SK-N-SH (cell line): ENCODE results near the gene RNLS. TPM values are rescaled to one million over a fixed set of nuclear protein-coding genes. Genes with fewer than 3 reads are reported as not detected.

Experiments used
- CTCF ChIA-PET: fragments of 300-600, 350-600 bp; formaldehyde crosslinking; extraction: SDS; loops from one replicate; lab custom pipeline; 2021; lab: Yijun Ruan, JAX
- POLR2A ChIA-PET: fragments of 350-600 bp; sonication (Branson Sonifier 250); formaldehyde crosslinking; extraction: SDS; loops from one replicate; lab custom pipeline; 2020; ENCODE audit warnings: antibody characterized with exemption, inconsistent platforms; lab: Yijun Ruan, JAX
- DNase-seq: peaks from one replicate; pipeline ENCODE4 v3.0.0; 2012
- H2AFZ ChIP-seq: fragments of 200-600 bp; sonication (generic); 2 replicates; pipeline ENCODE4 v1.8.1; 2016; ENCODE audit warnings: antibody characterized with exemption, mild to moderate bottlenecking, low read depth
- H3F3A ChIP-seq: fragments of 200-600 bp; sonication (generic); replicated peaks from 2 replicates; pipeline ENCODE3; 2016; ENCODE audit warnings: antibody characterized with exemption, mild to moderate bottlenecking; ENCODE audit not compliant: insufficient read depth
- H3K27ac ChIP-seq, 2 experiments: fragments of 200-500 bp in 1 of 2; fragments of 200-600 bp in 1 of 2; sonication (Bioruptor generic) in 1 of 2; sonication (generic), shearing (Covaris generic) in 1 of 2; 2 replicates each; pipeline versions ENCODE4 v1.5.1 to v1.6.1; 2014 to 2016; ENCODE audit warnings: low read depth in 2 of 2, inconsistent platforms in 1 of 2, low read length in 1 of 2, mild to moderate bottlenecking in 1 of 2, mixed read lengths in 1 of 2
- H3K27me3 ChIP-seq: fragments of 200-600 bp; sonication (generic), shearing (Covaris generic); 2 replicates; pipeline ENCODE4 v1.6.1; 2016; ENCODE audit warnings: mixed run types; ENCODE audit not compliant: insufficient read depth
- H3K36me3 ChIP-seq, 2 experiments: fragments of 200-500 bp in 1 of 2; fragments of 200-600 bp in 1 of 2; sonication (Bioruptor generic) in 1 of 2; sonication (generic) in 1 of 2; replicated peaks in 1 of 2; 2 replicates each; pipeline versions ENCODE3 to v1.5.1; 2014 to 2016; ENCODE audit warnings: low read length in 1 of 2, mild to moderate bottlenecking in 1 of 2; ENCODE audit not compliant: insufficient read depth in 2 of 2, control insufficient read depth in 1 of 2
- H3K4me1 ChIP-seq, 2 experiments: fragments of 200-500 bp in 1 of 2; fragments of 200-600 bp in 1 of 2; sonication (Bioruptor generic) in 1 of 2; sonication (generic), shearing (Covaris generic) in 1 of 2; 2 replicates each; pipeline versions ENCODE4 v1.5.1 to v1.6.1; 2014 to 2016; ENCODE audit warnings: low read depth in 1 of 2, low read length in 1 of 2, mixed run types in 1 of 2; ENCODE audit not compliant: insufficient read depth in 2 of 2, control insufficient read depth in 1 of 2
- H3K4me2 ChIP-seq: fragments of 200-600 bp; sonication (generic), shearing (Covaris generic); 2 replicates; pipeline ENCODE4 v1.6.1; 2017; ENCODE audit warnings: mixed run types
- H3K4me3 ChIP-seq, 2 experiments: fragments of 200-500 bp in 1 of 2; fragments of 200-600 bp in 1 of 2; sonication (Bioruptor generic) in 1 of 2; sonication (generic), shearing (Covaris generic) in 1 of 2; 2 replicates each; pipeline versions ENCODE4 v1.5.1 to v1.8.1; 2014 to 2016; ENCODE audit warnings: low read depth in 2 of 2, inconsistent platforms in 1 of 2, low read length in 1 of 2, mild to moderate bottlenecking in 1 of 2, mixed read lengths in 1 of 2, moderate library complexity in 1 of 2
- H3K79me2 ChIP-seq: fragments of 200-600 bp; sonication (generic); 2 replicates; pipeline ENCODE4 v1.8.1; 2017; ENCODE audit warnings: mild to moderate bottlenecking; ENCODE audit not compliant: insufficient read depth
- H3K9ac ChIP-seq: fragments of 200-600 bp; sonication (generic); 2 replicates; pipeline ENCODE4 v1.6.1; 2017; ENCODE audit warnings: mixed run types
- H3K9me2 ChIP-seq: fragments of 200-600 bp; sonication (generic); 2 replicates; pipeline ENCODE4 v1.6.1; 2017; ENCODE audit warnings: mixed run types
- H3K9me3 ChIP-seq: fragments of 200-600 bp; sonication (generic); 2 replicates; pipeline ENCODE4 v1.6.1; 2017; ENCODE audit warnings: mixed run types, mild to moderate bottlenecking, moderate library complexity
- H4K20me1 ChIP-seq: fragments of 200-600 bp; sonication (generic); 2 replicates; pipeline ENCODE4 v1.6.1; 2017; ENCODE audit warnings: mild to moderate bottlenecking, mixed run types; ENCODE audit not compliant: insufficient read depth
- CHD2 ChIP-seq: fragments of 150-350 bp; IDR thresholded peaks from 2 replicates; pipeline ENCODE4 v1.6.1; 2018; ENCODE audit warnings: low read length; ENCODE audit not compliant: partially characterized antibody
- ELF1 ChIP-seq: IDR thresholded peaks from 2 replicates; pipeline ENCODE4 v1.4.0; 2012
- EP300 ChIP-seq, 2 experiments: IDR thresholded peaks; 2 replicates each; pipeline versions ENCODE4 v1.4.0 to v1.6.1; 2012; ENCODE audit warnings: borderline replicate concordance in 1 of 2, low read depth in 1 of 2, low read length in 1 of 2
- FOXJ3 ChIP-seq: sonication (generic); formaldehyde crosslinking; IDR thresholded peaks from 2 replicates; pipeline ENCODE4 v1.5.1; 2020; ENCODE audit warnings: mild to moderate bottlenecking, missing genetic modification reagents
- GABPA ChIP-seq: IDR thresholded peaks from 2 replicates; pipeline ENCODE4 v1.4.0; 2012; ENCODE audit warnings: low read depth, mild to moderate bottlenecking
- GATA2 ChIP-seq: sonication (generic); formaldehyde crosslinking; IDR thresholded peaks from 2 replicates; pipeline ENCODE4 v1.5.0; 2020; ENCODE audit warnings: mild to moderate bottlenecking, missing genetic modification reagents
- JUND ChIP-seq: IDR thresholded peaks from 2 replicates; pipeline ENCODE4 v1.4.0; 2012
- MEF2A ChIP-seq: IDR thresholded peaks from 2 replicates; pipeline ENCODE4 v1.4.0; 2012; ENCODE audit warnings: low read depth, borderline replicate concordance
- POLR2AphosphoS5 ChIP-seq: IDR thresholded peaks from 2 replicates; pipeline ENCODE4 v1.6.1; 2012; ENCODE audit warnings: low read depth, low read length
- RAD21 ChIP-seq: IDR thresholded peaks from 2 replicates; pipeline ENCODE4 v1.6.1; 2012; ENCODE audit warnings: mild to moderate bottlenecking, low read length
- SIN3A ChIP-seq: IDR thresholded peaks from 2 replicates; pipeline ENCODE4 v1.6.1; 2012; ENCODE audit warnings: low read depth, mild to moderate bottlenecking, low read length, moderate library complexity, borderline replicate concordance
- TEAD4 ChIP-seq: IDR thresholded peaks from 2 replicates; pipeline ENCODE4 v1.4.0; 2012; ENCODE audit warnings: mild to moderate bottlenecking, borderline replicate concordance; ENCODE audit not compliant: insufficient read depth
- YY1 ChIP-seq: IDR thresholded peaks from 2 replicates; pipeline ENCODE4 v1.4.0; 2012; ENCODE audit warnings: low read depth, mild to moderate bottlenecking
- WGBS: methylation state at CpG from one replicate; pipeline ENCODE4 v1.1.6; 2017; ENCODE audit warnings: low lambda C conversion rate; 5-methylcytosine and 5-hydroxymethylcytosine counted together
- polyA plus RNA-seq, 3 experiments: library from polyadenylated mRNA; depleted of rRNA; stranded (reverse); fragments of >200 nt; gene quantifications; 2 replicates each; pipeline ENCODE4 v1.2.3, GENCODE V29; 2012
- TF ChIP-seq, protein P1 (sequence below): fragments of 150-350 bp; IDR thresholded peaks from 2 replicates; pipeline ENCODE4 v1.6.1; 2017; ENCODE audit warnings: antibody characterized with exemption, low read length, low read depth, borderline replicate concordance
- TF ChIP-seq, protein P2 (sequence below): IDR thresholded peaks from 2 replicates; pipeline ENCODE4 v1.4.0; 2012; ENCODE audit warnings: low read depth, borderline replicate concordance
- TF ChIP-seq, protein P3 (sequence below): IDR thresholded peaks from 2 replicates; pipeline ENCODE4 v1.6.1; 2012; ENCODE audit warnings: mild to moderate bottlenecking, low read depth, low read length, moderate library complexity
- TF ChIP-seq, protein P4 (sequence below): IDR thresholded peaks from 2 replicates; pipeline ENCODE4; 2012

The RNLS gene
- polyA plus RNA-seq, 1 of the 3 experiments (the other 2 are of a cell fraction) = not detected

DNA sequence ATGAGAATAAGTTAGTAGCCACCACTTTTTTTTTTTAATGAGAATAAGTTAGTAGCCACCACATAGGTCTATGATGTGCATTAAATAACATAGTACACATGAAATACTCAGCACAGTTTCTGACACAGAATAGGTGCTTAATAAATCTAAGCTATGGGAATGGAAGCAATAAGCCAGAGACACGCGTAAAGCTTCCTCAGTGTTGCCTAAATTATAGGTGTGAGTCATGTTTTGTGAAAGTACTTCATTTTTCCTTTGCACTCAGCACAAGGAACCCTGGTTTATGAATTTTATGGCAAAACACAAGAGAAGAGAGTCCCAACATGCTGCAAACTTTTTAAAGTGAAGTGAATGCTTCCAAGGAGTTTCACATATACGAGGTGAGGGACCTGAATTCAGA lies 267.4 kb downstream of the RNLS start (continued):
- TF ChIP-seq, protein P1, sequence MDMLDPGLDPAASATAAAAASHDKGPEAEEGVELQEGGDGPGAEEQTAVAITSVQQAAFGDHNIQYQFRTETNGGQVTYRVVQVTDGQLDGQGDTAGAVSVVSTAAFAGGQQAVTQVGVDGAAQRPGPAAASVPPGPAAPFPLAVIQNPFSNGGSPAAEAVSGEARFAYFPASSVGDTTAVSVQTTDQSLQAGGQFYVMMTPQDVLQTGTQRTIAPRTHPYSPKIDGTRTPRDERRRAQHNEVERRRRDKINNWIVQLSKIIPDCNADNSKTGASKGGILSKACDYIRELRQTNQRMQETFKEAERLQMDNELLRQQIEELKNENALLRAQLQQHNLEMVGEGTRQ = no peak
- TF ChIP-seq YY1 = no peak

DNA sequence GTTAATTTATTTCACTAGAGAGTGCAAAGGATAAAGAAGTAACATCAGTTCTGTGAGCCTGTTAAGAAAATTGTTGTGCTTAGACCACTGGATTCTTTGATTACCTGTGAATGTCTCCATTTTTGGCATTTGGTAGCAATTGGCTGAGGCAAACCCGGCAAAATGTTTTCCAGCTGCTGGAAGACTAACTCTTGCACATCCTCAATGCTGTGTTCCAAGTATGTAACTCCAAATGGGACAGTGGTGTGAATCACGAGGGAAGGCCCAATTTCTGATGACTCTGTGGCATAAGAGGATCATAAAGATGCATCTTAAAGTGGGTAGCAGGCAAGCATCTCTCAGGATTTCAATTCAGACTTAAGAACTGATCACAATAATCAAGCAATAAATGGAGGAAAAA lies 268.8 kb downstream of the RNLS start:
- TF ChIP-seq EP300 (IDR thresholded peaks at IDR 0.05; ENCODE audit: borderline replicate concordance in 1 of 2, low read depth in 1 of 2, low read length in 1 of 2) (no peak), ELF1 (no peak), GABPA (no peak)
- CTCF ChIA-PET = no interaction called here
- H3F3A ChIP-seq = no peaks in the 10 kb centered on the region
- no peak for DNase-seq
- POLR2A ChIA-PET = no interaction called here
- H3K4me2 ChIP-seq = no peak overlapping the region
- H3K9me2 ChIP-seq = no peaks in the 10 kb centered on the region
- no peaks in the 10 kb centered on the region for H4K20me1 ChIP-seq
- no peak overlapping the region for H3K27ac ChIP-seq
- H3K9me3 ChIP-seq = 0 out of 2 replicates have a peak, but pooled peaks cover 3% of the 10 kb centered on the region
- 93% methylated on average over 2 of the region's 2 CpGs for WGBS
- H3K36me3 ChIP-seq = no peaks in the 10 kb centered on the region
- no peak overlapping the region for H2AFZ ChIP-seq
- no peaks in the 10 kb centered on the region for H3K79me2 ChIP-seq
- no peaks in the 10 kb centered on the region for H3K27me3 ChIP-seq
- H3K4me1 ChIP-seq = no peaks in the 10 kb centered on the region; a peak in 1 of 4 replicates
- H3K4me3 ChIP-seq = no peak overlapping the region
- no peak overlapping the region for H3K9ac ChIP-seq

DNA sequence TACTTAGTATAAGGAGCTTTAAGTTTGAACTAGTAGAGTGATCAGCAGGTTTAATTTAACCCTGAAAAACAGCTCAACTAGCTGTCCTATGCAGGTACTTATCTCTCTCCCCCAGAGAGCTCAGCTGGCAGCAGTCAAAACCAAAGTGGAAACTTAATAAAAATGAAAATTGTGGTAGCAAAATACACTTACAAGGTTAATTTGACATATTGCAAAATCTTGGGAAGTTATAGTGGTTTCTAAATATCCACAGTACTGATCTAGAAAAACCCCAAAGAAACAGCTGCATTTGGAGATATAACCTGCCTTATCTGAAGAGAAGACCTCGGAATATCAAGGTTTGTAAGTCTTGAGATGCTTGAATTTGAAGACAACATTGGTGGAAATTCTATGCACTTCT lies 269.2 kb downstream of the RNLS start:
- H3F3A ChIP-seq = no peaks in the 10 kb centered on the region
- no peaks in the 10 kb centered on the region for H3K36me3 ChIP-seq
- ChIA-PET CTCF (no interaction called here), POLR2A (no interaction called here)
- no peak overlapping the region for H3K9ac ChIP-seq
- no peak overlapping the region for H3K4me2 ChIP-seq
- H3K9me3 ChIP-seq = no peaks in the 10 kb centered on the region
- no peaks in the 10 kb centered on the region for H3K9me2 ChIP-seq
- H2AFZ ChIP-seq = no peak overlapping the region
- TF ChIP-seq RAD21 (no peak), EP300 (IDR thresholded peaks at IDR 0.05; ENCODE audit: borderline replicate concordance in 1 of 2, low read depth in 1 of 2, low read length in 1 of 2) (no peak), CHD2 (no peak), SIN3A (no peak), FOXJ3 (CRISPR knock-in tag) (no peak), POLR2AphosphoS5 (no peak), JUND (no peak), MEF2A (no peak), GATA2 (CRISPR knock-in tag) (no peak), TEAD4 (no peak)
- TF ChIP-seq, protein P1 = no peak
- TF ChIP-seq, protein P2, sequence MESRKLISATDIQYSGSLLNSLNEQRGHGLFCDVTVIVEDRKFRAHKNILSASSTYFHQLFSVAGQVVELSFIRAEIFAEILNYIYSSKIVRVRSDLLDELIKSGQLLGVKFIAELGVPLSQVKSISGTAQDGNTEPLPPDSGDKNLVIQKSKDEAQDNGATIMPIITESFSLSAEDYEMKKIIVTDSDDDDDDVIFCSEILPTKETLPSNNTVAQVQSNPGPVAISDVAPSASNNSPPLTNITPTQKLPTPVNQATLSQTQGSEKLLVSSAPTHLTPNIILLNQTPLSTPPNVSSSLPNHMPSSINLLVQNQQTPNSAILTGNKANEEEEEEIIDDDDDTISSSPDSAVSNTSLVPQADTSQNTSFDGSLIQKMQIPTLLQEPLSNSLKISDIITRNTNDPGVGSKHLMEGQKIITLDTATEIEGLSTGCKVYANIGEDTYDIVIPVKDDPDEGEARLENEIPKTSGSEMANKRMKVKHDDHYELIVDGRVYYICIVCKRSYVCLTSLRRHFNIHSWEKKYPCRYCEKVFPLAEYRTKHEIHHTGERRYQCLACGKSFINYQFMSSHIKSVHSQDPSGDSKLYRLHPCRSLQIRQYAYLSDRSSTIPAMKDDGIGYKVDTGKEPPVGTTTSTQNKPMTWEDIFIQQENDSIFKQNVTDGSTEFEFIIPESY = no peak
- TF ChIP-seq, protein P3, sequence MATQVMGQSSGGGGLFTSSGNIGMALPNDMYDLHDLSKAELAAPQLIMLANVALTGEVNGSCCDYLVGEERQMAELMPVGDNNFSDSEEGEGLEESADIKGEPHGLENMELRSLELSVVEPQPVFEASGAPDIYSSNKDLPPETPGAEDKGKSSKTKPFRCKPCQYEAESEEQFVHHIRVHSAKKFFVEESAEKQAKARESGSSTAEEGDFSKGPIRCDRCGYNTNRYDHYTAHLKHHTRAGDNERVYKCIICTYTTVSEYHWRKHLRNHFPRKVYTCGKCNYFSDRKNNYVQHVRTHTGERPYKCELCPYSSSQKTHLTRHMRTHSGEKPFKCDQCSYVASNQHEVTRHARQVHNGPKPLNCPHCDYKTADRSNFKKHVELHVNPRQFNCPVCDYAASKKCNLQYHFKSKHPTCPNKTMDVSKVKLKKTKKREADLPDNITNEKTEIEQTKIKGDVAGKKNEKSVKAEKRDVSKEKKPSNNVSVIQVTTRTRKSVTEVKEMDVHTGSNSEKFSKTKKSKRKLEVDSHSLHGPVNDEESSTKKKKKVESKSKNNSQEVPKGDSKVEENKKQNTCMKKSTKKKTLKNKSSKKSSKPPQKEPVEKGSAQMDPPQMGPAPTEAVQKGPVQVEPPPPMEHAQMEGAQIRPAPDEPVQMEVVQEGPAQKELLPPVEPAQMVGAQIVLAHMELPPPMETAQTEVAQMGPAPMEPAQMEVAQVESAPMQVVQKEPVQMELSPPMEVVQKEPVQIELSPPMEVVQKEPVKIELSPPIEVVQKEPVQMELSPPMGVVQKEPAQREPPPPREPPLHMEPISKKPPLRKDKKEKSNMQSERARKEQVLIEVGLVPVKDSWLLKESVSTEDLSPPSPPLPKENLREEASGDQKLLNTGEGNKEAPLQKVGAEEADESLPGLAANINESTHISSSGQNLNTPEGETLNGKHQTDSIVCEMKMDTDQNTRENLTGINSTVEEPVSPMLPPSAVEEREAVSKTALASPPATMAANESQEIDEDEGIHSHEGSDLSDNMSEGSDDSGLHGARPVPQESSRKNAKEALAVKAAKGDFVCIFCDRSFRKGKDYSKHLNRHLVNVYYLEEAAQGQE = no peak
- TF ChIP-seq, protein P4, sequence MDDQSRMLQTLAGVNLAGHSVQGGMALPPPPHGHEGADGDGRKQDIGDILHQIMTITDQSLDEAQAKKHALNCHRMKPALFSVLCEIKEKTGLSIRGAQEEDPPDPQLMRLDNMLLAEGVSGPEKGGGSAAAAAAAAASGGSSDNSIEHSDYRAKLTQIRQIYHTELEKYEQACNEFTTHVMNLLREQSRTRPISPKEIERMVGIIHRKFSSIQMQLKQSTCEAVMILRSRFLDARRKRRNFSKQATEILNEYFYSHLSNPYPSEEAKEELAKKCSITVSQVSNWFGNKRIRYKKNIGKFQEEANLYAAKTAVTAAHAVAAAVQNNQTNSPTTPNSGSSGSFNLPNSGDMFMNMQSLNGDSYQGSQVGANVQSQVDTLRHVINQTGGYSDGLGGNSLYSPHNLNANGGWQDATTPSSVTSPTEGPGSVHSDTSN = no peak
- H3K79me2 ChIP-seq = no peaks in the 10 kb centered on the region
- 65% methylated on average over 1 of the region's 1 CpG for WGBS
- H4K20me1 ChIP-seq = no peaks in the 10 kb centered on the region
- H3K27ac ChIP-seq = no peak overlapping the region
- no peaks in the 10 kb centered on the region for H3K27me3 ChIP-seq
- DNase-seq = no peak
- no peak overlapping the region for H3K4me3 ChIP-seq
- H3K4me1 ChIP-seq = no peaks in the 10 kb centered on the region; a peak in 1 of 4 replicates
